K562 (cell line): ENCODE results near the gene INSL3. TPM values are rescaled to one million over a fixed set of nuclear protein-coding genes. Genes with fewer than 3 reads are reported as not detected.

Experiments used
- AFF1 ChIP-seq, 2 experiments: fragments of 450-650 bp; IDR thresholded peaks; 2 replicates each; pipeline ENCODE4 v1.6.1; 2018; ENCODE audit warnings: mild to moderate bottlenecking in 2 of 2, low read depth in 1 of 2; ENCODE audit not compliant: partially characterized antibody in 2 of 2
- BCL6 ChIP-seq: fragments of 250-450 bp; sonication (Bioruptor Pico); IDR thresholded peaks from 2 replicates; pipeline ENCODE4 v1.4.0; 2020
- BHLHE40 ChIP-seq: IDR thresholded peaks from 2 replicates; pipeline ENCODE4 v1.6.1; 2011; ENCODE audit warnings: low read length, improper control_type of control experiment
- BRD4 ChIP-seq: fragments of 200-600 bp; sonication (generic); IDR thresholded peaks from 2 replicates; pipeline ENCODE4 v1.6.1; 2017; ENCODE audit warnings: inconsistent platforms
- CREB1 ChIP-seq, 2 experiments: sonication (generic) in 1 of 2; formaldehyde crosslinking in 1 of 2; IDR thresholded peaks; 2 replicates each; pipeline versions ENCODE4 v1.6.1 to v1.8.0; 2012 to 2022; ENCODE audit warnings: inconsistent platforms in 1 of 2, mild to moderate bottlenecking in 1 of 2, missing genetic modification reagents in 1 of 2, moderate library complexity in 1 of 2
- DMBX1 ChIP-seq: fragments of 250-450 bp; sonication (Bioruptor Pico); IDR thresholded peaks from 2 replicates; pipeline ENCODE4 v1.8.0; 2022; ENCODE audit warnings: inconsistent platforms, mild to moderate bottlenecking, moderate library complexity, borderline replicate concordance
- HNRNPLL ChIP-seq: fragments of 200-400 bp; formaldehyde crosslinking; IDR thresholded peaks from 2 replicates; pipeline ENCODE4 v1.6.1; 2017; ENCODE audit warnings: low read length, low read depth, mild to moderate bottlenecking; ENCODE audit not compliant: poor library complexity, severe bottlenecking
- KAT7 ChIP-seq: sonication (generic); formaldehyde crosslinking; IDR thresholded peaks from 2 replicates; pipeline ENCODE4 v1.8.0; 2022; ENCODE audit warnings: missing genetic modification reagents, mild to moderate bottlenecking, borderline replicate concordance
- LCOR ChIP-seq: sonication (generic); formaldehyde crosslinking; IDR thresholded peaks from 2 replicates; pipeline ENCODE4 v1.8.0; 2022; ENCODE audit warnings: mild to moderate bottlenecking, missing genetic modification reagents
- NFYB ChIP-seq: IDR thresholded peaks from 2 replicates; pipeline ENCODE4 v1.6.1; 2011; ENCODE audit warnings: mild to moderate bottlenecking, moderate library complexity; ENCODE audit not compliant: insufficient read length; ENCODE audit errors: extremely low read depth
- RCOR1 ChIP-seq, 2 experiments: IDR thresholded peaks; 2 replicates each; pipeline ENCODE4 v1.6.1; 2012; ENCODE audit warnings: low read depth in 2 of 2, low read length in 2 of 2, borderline replicate concordance in 1 of 2, improper control_type of control experiment in 1 of 2
- TCF7 ChIP-seq: sonication (generic); IDR thresholded peaks from 2 replicates; pipeline ENCODE4 v1.6.1; 2016; ENCODE audit warnings: antibody characterized with exemption, borderline replicate concordance
- ZBTB9 ChIP-seq: fragments of 450-650 bp; formaldehyde crosslinking; IDR thresholded peaks from 2 replicates; pipeline ENCODE4 v1.4.0; 2020; ENCODE audit warnings: mild to moderate bottlenecking, moderate library complexity
- ZHX1 ChIP-seq: fragments of 150-350 bp; conservative IDR thresholded peaks from 2 replicates; pipeline ENCODE4 v1.6.1; 2014; ENCODE audit warnings: low read length
- ZNF143 ChIP-seq: sonication (generic); formaldehyde crosslinking; IDR thresholded peaks from 2 replicates; pipeline ENCODE4 v1.9.0; 2022; ENCODE audit warnings: mild to moderate bottlenecking, missing genetic modification reagents
- ZNF23 ChIP-seq: fragments of 250-450 bp; sonication (Bioruptor Pico); IDR thresholded peaks from 2 replicates; pipeline ENCODE4 v1.4.0; 2020; ENCODE audit warnings: mild to moderate bottlenecking
- ZNF764 ChIP-seq: fragments of 250-450 bp; sonication (Bioruptor Pico); IDR thresholded peaks from 2 replicates; pipeline ENCODE4 v1.4.0; 2020; ENCODE audit warnings: low read depth, mild to moderate bottlenecking, moderate library complexity
- ZNF766 ChIP-seq: fragments of 200-800 bp; sonication (Bioruptor generic); conservative IDR thresholded peaks from 2 replicates; pipeline ENCODE4 v1.6.1; 2016; ENCODE audit warnings: missing genetic modification characterization, missing compliant biosample characterization
- ZNF785 ChIP-seq: fragments of 250-450 bp; sonication (Bioruptor Pico); IDR thresholded peaks from 2 replicates; pipeline ENCODE4 v1.4.0; 2020; ENCODE audit warnings: mild to moderate bottlenecking
- polyA plus RNA-seq, 8 experiments: library from polyadenylated mRNA; depleted of rRNA in 4 of 8; stranded (reverse) in 5 of 8; unstranded in 3 of 8; fragments of >200 nt; fragmentation: Nextera tagmentation in 2 of 8; fragmentation: Illumina TruSeq in 1 of 8; extraction: Ambion mirVana in 2 of 8; extraction: Trizol in 1 of 8; gene quantifications; 2 replicates each; pipeline versions ENCODE4 v1.2.1 to v1.2.3, GENCODE V29; 2011 to 2014; ENCODE audit warnings: inconsistent platforms in 1 of 8, missing spikeins in 1 of 8
- total RNA-seq, 7 experiments: library from RNA; depleted of rRNA in 6 of 7; stranded (reverse); fragments of >200 nt in 6 of 7; fragmentation: Illumina TruSeq in 2 of 7; extraction: Trizol in 2 of 7; gene quantifications; 2 replicates each; pipeline versions ENCODE4 v1.2.1 to v1.2.3, GENCODE V29; 2011 to 2021; ENCODE audit warnings: low replicate concordance in 1 of 7

The INSL3 gene
- total and polyA plus RNA-seq, 9 of the 15 experiments (the other 6 are each of a cell fraction or from before 2014, with no cell fraction given) = not detected

DNA sequence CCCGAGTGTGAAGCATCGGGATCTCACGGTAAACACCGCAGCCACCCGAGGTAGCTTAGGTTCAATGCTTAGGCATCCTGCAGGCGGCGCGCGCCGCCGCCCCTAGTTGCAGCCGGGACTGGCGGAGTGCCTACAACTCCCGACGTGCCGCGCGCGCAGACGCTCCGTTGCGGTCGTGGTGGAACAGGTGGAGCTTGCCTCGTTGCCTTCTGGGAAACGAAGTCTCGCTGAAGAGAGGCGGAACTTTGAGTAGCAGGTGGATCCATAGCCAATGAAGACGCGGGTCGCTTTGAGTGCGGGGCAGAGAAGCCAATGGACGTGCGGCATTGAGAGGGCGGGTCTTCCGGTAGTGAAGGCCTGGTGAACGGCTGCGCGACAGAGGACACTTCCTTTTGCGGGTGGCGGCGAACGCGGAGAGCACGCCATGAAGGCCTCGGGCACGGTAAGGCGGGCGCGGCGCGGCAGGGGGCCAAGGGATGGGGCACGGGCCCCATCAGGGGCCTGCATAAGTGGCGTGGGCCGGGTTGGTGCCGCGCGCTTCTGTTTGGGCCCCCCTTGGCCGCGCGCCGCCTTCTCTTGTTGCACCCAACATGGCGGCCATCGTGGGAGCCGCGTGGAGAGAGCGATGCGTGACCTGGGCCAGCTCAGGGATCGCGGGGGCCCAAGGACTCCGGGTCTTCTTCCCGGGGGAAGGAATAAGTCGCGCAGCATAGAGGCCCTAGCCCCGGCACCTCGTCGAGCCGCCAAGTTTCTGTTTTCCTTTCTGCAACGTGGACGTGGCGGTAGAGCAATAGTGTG, 38.4 kb upstream of the INSL3 start, which contains the start of gene RPL18A (continued):
- TF ChIP-seq AFF1 (IDR thresholded peaks at IDR 0.05; ENCODE audit: low read depth in 1 of 2, partially characterized antibody in 2 of 2) (peak in 1 of 2 experiments; percentile 98), BRD4 (peak; percentile 86; the same call in 1 of the 2 replicates), BHLHE40 (peak; percentile 43; the same call in 1 of the 2 replicates), ZNF143 (CRISPR knock-in tag) (peak; percentile 98), NFYB (peak; percentile 79), ZHX1 (0 out of 2 replicates have a peak, but pooled peaks have one; percentile 31), TCF7 (no peak), CREB1 (IDR thresholded peaks at IDR 0.05) (peak; percentile 84), CREB1 (CRISPR knock-in tag; IDR thresholded peaks at IDR 0.05) (peak; percentile 91), ZBTB9 (CRISPR knock-in tag) (0 out of 2 replicates have a peak, but pooled peaks have one; percentile 73), ZNF785 (CRISPR knock-in tag) (no peak), KAT7 (CRISPR knock-in tag) (no peak; the same call in 1 of the 2 replicates), DMBX1 (CRISPR knock-in tag) (peak; percentile 46; the same call in 1 of the 2 replicates), HNRNPLL (peak; percentile 75), ZNF764 (CRISPR knock-in tag) (peak; percentile 67; the same call in 1 of the 2 replicates), BCL6 (CRISPR knock-in tag) (no peak), LCOR (CRISPR knock-in tag) (peak; percentile 80), ZNF23 (CRISPR knock-in tag) (0 out of 2 replicates have a peak, but pooled peaks have one; percentile 49), RCOR1 (IDR thresholded peaks at IDR 0.05; ENCODE audit: borderline replicate concordance in 1 of 2, low read depth in 2 of 2, low read length in 2 of 2) (peak in 1 of 2 experiments; percentile 54; a peak in 1 of 4 replicates), ZNF766 (CRISPR knock-in tag) (no peak; the same call in 1 of the 2 replicates)
